T-helper 2 cell treated with Interferon-gamma antibody and Interleukin-4, amounts not matched to agents 5 μg/mL and 100 μg/mL, for 36 hours (primary cell): ENCODE data around the gene HBQ1.

Experiments
- DNase-seq: peaks from one replicate; pipeline ENCODE4 v3.0.0; 2021; ENCODE audit warnings: low spot score
- H3K27ac Mint-ChIP-seq: one replicate; pipeline ENCODE4 v1.8.0; 2021; ENCODE audit warnings: mild to moderate bottlenecking, mixed read lengths
- H3K27me3 Mint-ChIP-seq: one replicate; pipeline ENCODE4 v1.8.0; 2021; ENCODE audit warnings: low read depth, mixed read lengths
- H3K36me3 Mint-ChIP-seq: one replicate; pipeline ENCODE4 v1.8.0; 2021; ENCODE audit warnings: low read depth, mixed read lengths
- H3K4me1 Mint-ChIP-seq: one replicate; pipeline ENCODE4 v1.8.0; 2021; ENCODE audit warnings: low read depth, mixed read lengths
- H3K4me3 Mint-ChIP-seq: one replicate; pipeline ENCODE4 v1.8.0; 2022; ENCODE audit warnings: mild to moderate bottlenecking, moderate library complexity, mixed read lengths
- H3K9me3 Mint-ChIP-seq: one replicate; pipeline ENCODE4 v1.8.0; 2021; ENCODE audit warnings: mixed read lengths

The HBQ1 gene

GRCh38 chr16:180101-180675 is at the start of gene HBQ1:
TSS of gene HBQ1 (plus strand) at chr16:180459. CDS start at chr16:180487, 28 bp downstream.
- H3K27me3 Mint-ChIP-seq, result peaks cover 33% of the 10 kb centered on the region
- peak within 1 kb of the TSS; percentile 36 for H3K4me3 Mint-ChIP-seq
- H3K9me3 Mint-ChIP-seq, result no peaks in the 10 kb centered on the region
- peaks cover 2% of the 10 kb centered on the region for H3K36me3 Mint-ChIP-seq
- DNase-seq, result peak; percentile 27
- no peaks in the 10 kb centered on the region for H3K4me1 Mint-ChIP-seq
- H3K27ac Mint-ChIP-seq, result no peak within 1 kb of the TSS

GRCh38 chr16:130533-131173 is 49.6 kb upstream of the HBQ1 start:
- peaks cover 30% of the 10 kb centered on the region for H3K4me1 Mint-ChIP-seq
- peaks cover 2% of the 10 kb centered on the region for H3K36me3 Mint-ChIP-seq
- no peak overlapping the region for H3K27ac Mint-ChIP-seq
- no peak overlapping the region for H3K4me3 Mint-ChIP-seq
- DNase-seq, result no peak
- no peaks in the 10 kb centered on the region for H3K9me3 Mint-ChIP-seq
- H3K27me3 Mint-ChIP-seq, result no peaks in the 10 kb centered on the region

DNA sequence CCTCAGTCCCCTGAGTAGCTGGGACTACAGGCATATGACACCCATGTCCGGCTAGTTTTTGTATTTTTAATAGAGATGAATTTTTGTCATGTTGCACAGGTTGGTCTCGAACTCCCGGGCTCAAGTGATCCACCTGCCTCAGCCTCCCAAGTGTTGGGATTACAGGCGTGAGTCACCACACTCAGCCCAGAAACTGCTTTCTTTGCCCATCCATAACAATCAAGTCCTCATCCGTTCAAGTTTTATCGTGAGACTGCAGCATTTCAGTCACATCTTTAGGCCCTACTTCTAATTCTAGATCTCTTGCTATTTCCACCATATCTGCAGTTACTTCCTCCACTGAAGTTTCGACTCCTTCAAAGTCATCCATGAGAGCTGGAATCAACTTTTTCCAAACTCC is 48.1 kb upstream of the HBQ1 start:
- DNase-seq, result no peak
- H3K27me3 Mint-ChIP-seq, result no peaks in the 10 kb centered on the region
- no peak overlapping the region for H3K4me3 Mint-ChIP-seq
- no peaks in the 10 kb centered on the region for H3K9me3 Mint-ChIP-seq
- no peak overlapping the region for H3K27ac Mint-ChIP-seq
- H3K36me3 Mint-ChIP-seq, result peaks cover 5% of the 10 kb centered on the region
- peaks cover 35% of the 10 kb centered on the region for H3K4me1 Mint-ChIP-seq

- DNase-seq, result no peak
- no peak overlapping the region for H3K27ac Mint-ChIP-seq
- H3K4me1 Mint-ChIP-seq, result peaks cover 35% of the 10 kb centered on the region
- H3K4me3 Mint-ChIP-seq, result no peak overlapping the region
- H3K9me3 Mint-ChIP-seq, result no peaks in the 10 kb centered on the region
- peaks cover 5% of the 10 kb centered on the region for H3K36me3 Mint-ChIP-seq
- H3K27me3 Mint-ChIP-seq, result no peaks in the 10 kb centered on the region
Measured at GRCh38 chr16:133716-134115, 46.5 kb upstream of the HBQ1 start.

- Mint-ChIP-seq H3K4me3 (peak overlapping the region; percentile 87), H3K36me3 (peaks cover 5% of the 10 kb centered on the region), H3K4me1 (peaks cover 18% of the 10 kb centered on the region), H3K27me3 (no peaks in the 10 kb centered on the region), H3K27ac (peak overlapping the region; percentile 88), H3K9me3 (no peaks in the 10 kb centered on the region)
- DNase-seq, result peak; percentile 18
Measured at GRCh38 chr16:138049-138417, 42.2 kb upstream of the HBQ1 start.

- peaks cover 4% of the 10 kb centered on the region for H3K36me3 Mint-ChIP-seq
- no peak for DNase-seq
- H3K9me3 Mint-ChIP-seq, result no peaks in the 10 kb centered on the region
- peaks cover 8% of the 10 kb centered on the region for H3K4me1 Mint-ChIP-seq
- H3K4me3 Mint-ChIP-seq, result no peak overlapping the region
- peaks cover 8% of the 10 kb centered on the region for H3K27me3 Mint-ChIP-seq
- H3K27ac Mint-ChIP-seq, result no peak overlapping the region
Measured at GRCh38 chr16:140175-140857, 39.9 kb upstream of the HBQ1 start.

GRCh38 chr16:142405-142967 is 37.8 kb upstream of the HBQ1 start:
- Mint-ChIP-seq H3K4me3 (no peak overlapping the region), H3K9me3 (no peaks in the 10 kb centered on the region), H3K27me3 (peaks cover 13% of the 10 kb centered on the region), H3K27ac (no peak overlapping the region), H3K4me1 (no peaks in the 10 kb centered on the region), H3K36me3 (no peaks in the 10 kb centered on the region)
- no peak for DNase-seq

GRCh38 chr16:143047-143446 is 37.2 kb upstream of the HBQ1 start:
- Mint-ChIP-seq H3K27me3 (peaks cover 13% of the 10 kb centered on the region), H3K9me3 (no peaks in the 10 kb centered on the region), H3K4me3 (no peak overlapping the region), H3K27ac (no peak overlapping the region), H3K4me1 (no peaks in the 10 kb centered on the region), H3K36me3 (no peaks in the 10 kb centered on the region)
- DNase-seq, result no peak

- Mint-ChIP-seq H3K4me3 (no peak overlapping the region), H3K36me3 (no peaks in the 10 kb centered on the region), H3K27me3 (peaks cover 13% of the 10 kb centered on the region), H3K9me3 (no peaks in the 10 kb centered on the region), H3K4me1 (no peaks in the 10 kb centered on the region), H3K27ac (no peak overlapping the region)
- DNase-seq, result no peak
Measured at GRCh38 chr16:143456-143855, 36.8 kb upstream of the HBQ1 start.

- Mint-ChIP-seq H3K4me3 (no peak overlapping the region), H3K4me1 (no peaks in the 10 kb centered on the region), H3K36me3 (no peaks in the 10 kb centered on the region), H3K27me3 (peaks cover 18% of the 10 kb centered on the region), H3K27ac (no peak overlapping the region), H3K9me3 (no peaks in the 10 kb centered on the region)
- no peak for DNase-seq
Measured at GRCh38 chr16:144797-145252, 35.4 kb upstream of the HBQ1 start.

GRCh38 chr16:146646-147045 is 33.6 kb upstream of the HBQ1 start:
- no peaks in the 10 kb centered on the region for H3K36me3 Mint-ChIP-seq

DNA sequence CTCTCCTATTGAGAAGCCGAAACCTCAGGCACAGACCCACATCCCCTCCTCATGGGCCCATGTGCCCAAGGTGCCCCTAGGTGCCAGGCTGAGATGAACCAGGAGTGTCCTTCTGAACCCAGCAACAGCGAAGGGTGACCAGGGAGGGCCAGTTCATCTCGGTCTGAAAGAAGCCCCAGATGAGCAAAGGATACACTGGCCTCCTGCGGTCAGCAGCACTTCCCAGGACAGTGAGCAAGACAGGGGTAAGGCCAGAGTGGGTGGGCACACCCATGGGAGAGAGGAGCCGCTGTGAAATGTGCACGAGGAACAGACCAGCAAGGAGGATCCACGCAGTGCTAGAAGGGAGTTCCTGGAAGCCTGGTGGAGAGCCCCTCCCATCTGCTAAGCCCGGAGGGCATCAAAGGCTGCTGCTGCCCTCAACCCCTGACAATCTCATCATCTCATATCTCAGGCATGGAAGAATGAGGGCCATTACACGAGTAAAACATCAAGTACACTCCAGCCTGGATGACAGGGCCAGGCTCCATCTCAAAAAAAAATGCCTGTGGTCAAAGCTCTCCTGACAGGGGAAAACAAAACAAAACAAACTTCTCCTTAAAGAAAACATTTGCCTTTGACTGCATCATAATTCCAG is 31.1 kb upstream of the HBQ1 start:
- Mint-ChIP-seq H3K36me3 (no peaks in the 10 kb centered on the region), H3K4me3 (no peak overlapping the region), H3K9me3 (no peaks in the 10 kb centered on the region), H3K4me1 (no peaks in the 10 kb centered on the region), H3K27ac (no peak overlapping the region), H3K27me3 (peaks cover 30% of the 10 kb centered on the region)
- DNase-seq, result no peak

More at GRCh38 chr16:146646-147045, 33.6 kb upstream of the HBQ1 start:
- Mint-ChIP-seq H3K9me3 (no peaks in the 10 kb centered on the region), H3K27ac (no peak overlapping the region), H3K4me3 (no peak overlapping the region), H3K4me1 (no peaks in the 10 kb centered on the region), H3K27me3 (peaks cover 28% of the 10 kb centered on the region)
- no peak for DNase-seq

GRCh38 chr16:152141-153128 is 27.8 kb upstream of the HBQ1 start, which contains the start of gene HBZ:
TSS of gene HBZ (plus strand) at chr16:152644. CDS start at chr16:152910, 266 bp downstream.
- no peak within 1 kb of the TSS for H3K4me3 Mint-ChIP-seq
- H3K27ac Mint-ChIP-seq, result no peak within 1 kb of the TSS
- H3K9me3 Mint-ChIP-seq, result no peaks in the 10 kb centered on the region
- H3K27me3 Mint-ChIP-seq, result peaks cover 38% of the 10 kb centered on the region
- H3K4me1 Mint-ChIP-seq, result peaks cover 5% of the 10 kb centered on the region
- DNase-seq, result no peak
- no peaks in the 10 kb centered on the region for H3K36me3 Mint-ChIP-seq
